HG03571 (cell line): ENCODE measurements around the gene MAGEC3.
"Not testable (repeated sequence)": the region's sequence is repeated elsewhere in the genome, so short reads cannot be mapped to it uniquely, and the experiment has no call there.

Source experiments
- ATAC-seq: cut with Tn5 transposase; IDR thresholded peaks from one replicate; pipeline ENCODE4 v1.9.1; 2021; ENCODE audit not compliant: unreplicated experiment

The MAGEC3 gene, protein sequence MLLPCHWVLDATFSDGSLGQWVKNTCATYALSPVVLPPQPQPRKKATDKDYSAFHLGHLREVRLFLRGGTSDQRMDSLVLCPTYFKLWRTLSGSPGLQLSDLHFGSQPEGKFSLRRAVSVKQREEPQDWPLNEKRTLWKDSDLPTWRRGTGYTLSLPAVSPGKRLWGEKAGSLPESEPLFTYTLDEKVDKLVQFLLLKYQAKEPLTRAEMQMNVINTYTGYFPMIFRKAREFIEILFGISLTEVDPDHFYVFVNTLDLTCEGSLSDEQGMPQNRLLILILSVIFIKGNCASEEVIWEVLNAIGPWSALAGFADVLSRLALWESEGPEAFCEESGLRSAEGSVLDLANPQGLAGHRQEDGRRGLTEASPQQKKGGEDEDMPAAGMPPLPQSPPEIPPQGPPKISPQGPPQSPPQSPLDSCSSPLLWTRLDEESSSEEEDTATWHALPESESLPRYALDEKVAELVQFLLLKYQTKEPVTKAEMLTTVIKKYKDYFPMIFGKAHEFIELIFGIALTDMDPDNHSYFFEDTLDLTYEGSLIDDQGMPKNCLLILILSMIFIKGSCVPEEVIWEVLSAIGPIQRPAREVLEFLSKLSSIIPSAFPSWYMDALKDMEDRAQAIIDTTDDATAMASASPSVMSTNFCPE

DNA sequence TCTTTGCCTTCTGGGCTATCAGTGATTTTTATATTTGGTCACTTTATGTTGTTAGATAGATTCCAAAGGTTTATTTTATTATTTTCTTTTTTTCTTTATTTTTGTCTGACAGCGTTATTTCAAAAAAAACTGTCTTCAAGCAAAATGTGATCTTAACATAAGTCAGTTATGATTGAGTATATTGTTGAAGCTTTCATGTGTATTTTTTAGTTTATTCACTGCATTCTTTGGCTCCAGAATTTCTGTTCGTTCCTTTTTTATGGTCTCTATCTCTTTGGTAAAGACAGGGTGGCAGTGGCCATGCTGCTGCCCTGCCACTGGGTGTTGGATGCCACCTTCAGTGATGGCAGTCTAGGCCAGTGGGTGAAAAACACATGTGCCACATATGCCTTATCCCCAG, at the start of gene MAGEC3:
MAGEC3 (plus strand) TSS at position 301 of the 400 bp plus-strand sequence; CDS start at position 301, 0 bp downstream.
- no peak for ATAC-seq

DNA sequence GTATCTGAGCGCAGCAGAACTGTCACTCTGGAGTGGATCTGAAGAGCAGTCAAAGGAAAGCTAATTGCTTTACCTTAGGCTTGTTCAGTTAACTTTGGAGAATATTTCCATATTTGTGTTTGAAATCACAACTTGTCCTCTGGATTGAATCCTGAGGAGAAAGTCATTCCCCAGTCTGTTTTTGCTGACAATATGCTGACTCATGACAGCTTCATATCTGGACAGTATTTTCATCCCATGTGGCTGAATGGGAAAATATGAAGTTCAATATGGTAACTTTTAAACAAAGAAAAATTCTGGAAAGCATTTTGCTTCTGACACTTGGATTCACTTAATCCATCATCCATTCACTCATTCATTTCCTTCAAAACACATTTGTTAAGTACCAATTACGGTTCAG, 46.3 kb upstream of the MAGEC3 start:
- no peak for ATAC-seq

- ATAC-seq: no peak
These were observed 26.7 kb upstream of the MAGEC3 start for GRCh38 chrX:141811438-141811837.

- ATAC-seq: no peak
These were observed 23.8 kb upstream of the MAGEC3 start for GRCh38 chrX:141814213-141814857.

GRCh38 chrX:141815904-141816303, 22.2 kb upstream of the MAGEC3 start:
- no peak for ATAC-seq

DNA sequence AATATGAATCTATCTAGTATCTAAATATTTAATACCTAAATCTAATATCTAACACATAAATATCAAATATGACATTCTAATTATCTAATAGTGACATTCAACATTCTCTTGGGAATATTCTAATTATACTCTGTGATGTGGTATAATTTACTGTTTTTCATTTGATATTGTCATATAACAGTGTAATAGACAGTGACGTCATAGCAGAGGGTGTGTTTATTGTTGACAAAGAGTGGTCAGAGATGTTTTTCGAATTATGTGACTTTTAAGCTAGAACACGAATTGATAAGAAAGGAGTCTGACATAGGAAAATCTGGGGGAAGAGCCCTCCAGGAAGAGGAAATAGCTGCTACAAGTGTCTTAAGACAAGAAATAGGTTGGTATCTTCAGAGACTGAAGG, 5.9 kb upstream of the MAGEC3 start:
- ATAC-seq: no peak

DNA sequence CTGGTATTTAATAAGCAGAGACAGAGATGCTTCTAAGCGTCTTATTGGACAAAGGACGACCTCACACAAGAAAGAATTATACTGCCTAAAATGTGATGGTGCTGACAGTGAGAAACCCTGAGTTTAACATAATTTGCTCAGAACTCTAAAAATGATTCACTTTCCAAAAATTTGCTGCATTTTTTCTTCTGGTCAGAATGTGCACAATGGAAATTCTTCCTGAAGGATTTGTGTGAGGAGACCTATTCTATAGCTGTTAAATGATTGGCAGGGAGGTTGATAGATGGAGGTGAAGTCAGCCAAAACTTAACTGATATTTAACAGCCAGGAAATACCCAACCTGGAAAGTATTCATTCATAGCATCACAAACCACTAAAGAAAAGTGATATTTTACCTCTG, 1.7 kb downstream of the MAGEC3 start:
- no peak for ATAC-seq

DNA sequence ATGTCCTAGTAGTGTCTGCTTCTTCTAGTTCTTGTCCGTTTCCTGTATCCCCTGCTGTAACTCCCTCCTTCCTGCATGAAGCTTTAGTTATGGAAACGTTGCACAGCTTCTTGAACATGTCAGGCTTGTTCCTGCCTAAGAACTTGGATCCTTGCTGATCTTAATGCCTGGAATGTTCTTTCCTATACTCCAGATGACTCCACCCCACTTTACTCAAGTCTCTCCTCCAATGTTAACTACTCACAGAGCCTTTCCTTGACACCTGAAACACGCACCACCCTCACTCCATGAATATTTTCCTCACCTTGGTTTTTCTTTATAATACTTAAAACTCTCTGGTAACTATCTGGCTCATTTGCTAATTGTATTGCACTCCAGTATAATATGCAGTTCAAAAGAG, 19.4 kb downstream of the MAGEC3 start:
- no peak for ATAC-seq

GRCh38 chrX:141879616-141880015, 41.5 kb downstream of the MAGEC3 start:
- no peak for ATAC-seq

DNA sequence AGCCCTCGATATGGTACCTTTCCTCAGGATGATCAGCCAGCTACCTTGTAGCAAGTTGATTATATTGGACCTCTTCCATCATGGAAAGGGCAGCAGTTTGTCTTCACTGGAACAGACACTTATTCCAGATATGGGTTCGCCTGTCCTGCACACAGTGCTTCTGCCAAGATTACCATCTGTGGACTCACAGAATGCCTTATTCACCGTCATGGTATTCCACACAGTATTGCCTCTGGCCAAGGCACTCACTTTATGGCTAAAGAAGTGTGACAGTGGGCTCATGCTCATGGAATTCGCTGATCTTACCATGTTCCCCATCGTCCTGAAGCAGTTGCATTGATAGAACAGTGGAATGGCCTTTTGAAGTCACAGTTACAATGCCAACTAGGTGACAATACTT, 50.7 kb downstream of the MAGEC3 start:
- ATAC-seq: not testable (repeated sequence)

DNA sequence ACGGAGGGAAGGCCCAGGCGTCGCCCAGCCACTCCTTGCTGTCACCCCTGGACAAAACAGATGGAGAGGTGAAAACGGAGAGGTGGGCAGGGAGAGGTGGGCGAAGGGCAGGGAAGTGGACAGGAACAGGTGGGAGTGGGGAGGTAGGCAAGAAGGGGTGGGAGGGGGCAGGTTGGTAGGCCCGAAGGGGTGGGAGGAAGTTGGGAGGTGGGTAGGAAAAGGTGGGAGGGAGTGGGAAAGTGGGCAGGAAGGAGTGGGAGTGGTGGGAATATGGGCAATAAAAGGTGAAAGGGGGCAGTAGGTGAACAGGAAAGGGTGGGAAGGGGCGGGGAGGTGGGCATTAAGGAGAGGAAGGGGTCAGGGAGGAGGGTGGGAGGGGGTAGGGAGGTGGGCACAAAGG, 56.6 kb downstream of the MAGEC3 start:
- no peak for ATAC-seq

GRCh38 chrX:141897690-141898089, 59.6 kb downstream of the MAGEC3 start:
- no peak for ATAC-seq

- ATAC-seq: no peak
These were observed 64.2 kb downstream of the MAGEC3 start for GRCh38 chrX:141902366-141902765.

GRCh38 chrX:141903400-141904155, 65.5 kb downstream of the MAGEC3 start, which contains the start of gene MAGEC1:
Gene MAGEC1 (plus strand): TSS chrX:141903894. CDS start chrX:141905073, 1,179 bp downstream.
- no peak for ATAC-seq

GRCh38 chrX:141904262-141904661, 66.1 kb downstream of the MAGEC3 start:
- no peak for ATAC-seq

- no peak for ATAC-seq
These were observed 79.7 kb downstream of the MAGEC3 start for GRCh38 chrX:141917801-141918200.

GRCh38 chrX:141924293-141924692, 86.2 kb downstream of the MAGEC3 start:
- no peak for ATAC-seq

DNA sequence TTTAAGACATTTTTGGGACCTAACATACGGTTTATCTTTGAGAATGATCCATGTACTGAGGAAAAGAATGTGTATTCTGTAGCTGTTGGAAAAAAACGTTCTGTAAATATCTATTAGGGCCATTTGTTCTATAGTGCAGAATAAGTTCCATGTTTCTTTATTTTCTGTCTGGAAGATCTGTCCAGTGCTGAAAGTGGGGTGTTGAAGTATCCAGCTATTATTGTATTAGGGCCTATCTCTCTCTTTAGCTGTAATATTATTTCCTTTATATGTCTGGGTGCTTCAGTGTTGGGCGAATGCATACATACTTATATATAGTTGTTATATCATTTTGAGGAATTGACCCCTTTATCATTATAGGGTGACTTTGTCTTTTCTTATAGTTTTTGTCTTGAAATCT, 90.3 kb downstream of the MAGEC3 start:
- ATAC-seq: no peak

DNA sequence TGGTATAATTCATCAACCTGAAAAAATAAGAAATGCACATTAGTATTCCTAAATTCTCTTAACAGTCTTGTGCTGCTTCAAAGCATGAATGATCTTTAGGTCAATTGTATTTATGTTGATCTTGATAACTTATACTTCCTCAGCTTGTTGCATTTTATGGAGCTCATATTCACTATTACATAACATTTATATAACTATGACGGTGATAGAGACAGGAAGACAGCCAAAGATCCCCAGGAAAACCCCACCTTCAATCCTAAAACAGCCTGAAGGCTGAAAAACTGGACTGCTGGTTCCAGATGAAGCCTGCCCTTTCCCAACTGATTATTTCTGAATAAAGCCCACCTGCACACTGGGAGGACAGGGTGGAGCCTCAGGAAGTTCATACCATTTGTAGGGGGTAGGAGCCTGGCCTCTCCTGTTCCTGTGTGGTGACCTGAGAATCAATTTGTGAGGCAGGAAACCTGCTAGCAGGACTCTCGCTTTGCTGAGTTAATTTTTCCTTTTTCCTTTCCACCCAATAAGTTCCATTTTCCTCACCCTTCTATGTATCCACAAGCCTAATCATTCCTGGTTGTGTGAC, 96.0 kb downstream of the MAGEC3 start:
- ATAC-seq: no peak

GRCh38 chrX:141935645-141936044, 97.5 kb downstream of the MAGEC3 start:
- ATAC-seq: no peak

DNA sequence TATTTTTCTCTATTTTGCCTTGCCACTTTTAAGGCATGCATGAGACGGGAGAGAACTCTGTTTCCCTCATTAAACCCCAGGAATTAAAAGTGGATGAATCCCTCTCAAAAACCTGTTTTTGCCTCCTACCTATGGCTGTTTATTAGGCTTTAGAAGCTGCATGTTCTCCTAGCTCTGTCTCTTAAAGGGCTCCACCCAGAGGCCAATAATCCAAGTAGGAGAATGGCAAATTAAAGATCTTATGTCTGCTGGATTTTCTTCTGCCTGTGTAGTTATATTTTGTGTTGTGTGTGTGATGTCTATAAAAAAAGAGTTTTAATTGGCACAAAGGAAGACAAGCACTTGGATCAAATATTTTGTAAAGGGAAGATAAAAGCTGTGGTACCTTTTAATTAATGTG, 98.0 kb downstream of the MAGEC3 start:
- ATAC-seq: no peak
